SU-DHL-6 (cell line): Measurements from ENCODE around the gene NME7.

Experiments used
- H2AFZ ChIP-seq: fragments of 200-600 bp; sonication (generic); 2 replicates; pipeline ENCODE4 v1.6.1; 2014; ENCODE audit warnings: low read depth, mild to moderate bottlenecking, moderate library complexity, mixed read lengths, antibody characterized with exemption, low read length; ENCODE audit not compliant: severe bottlenecking
- H3F3A ChIP-seq: fragments of 200-600 bp; shearing (Covaris generic); 2 replicates; pipeline ENCODE4 v1.6.0; 2016; ENCODE audit warnings: antibody characterized with exemption, mild to moderate bottlenecking; ENCODE audit not compliant: insufficient read depth
- H3K27ac ChIP-seq: fragments of 200-600 bp; sonication (generic); 2 replicates; pipeline ENCODE4 v1.5.1; 2016; ENCODE audit warnings: low read depth, mild to moderate bottlenecking, low read length, moderate library complexity, mixed read lengths
- H3K27me3 ChIP-seq: fragments of 200-600 bp; sonication (generic), shearing (Covaris generic); 2 replicates; pipeline ENCODE4 v1.6.0; 2014; ENCODE audit warnings: mild to moderate bottlenecking, low read length
- H3K36me3 ChIP-seq: fragments of 200-600 bp; sonication (generic); 2 replicates; pipeline ENCODE4 v1.6.1; 2014; ENCODE audit warnings: mild to moderate bottlenecking, low read length, mixed read lengths
- H3K4me2 ChIP-seq: fragments of 300-600, 200-600 bp; shearing (Covaris generic), sonication (generic); 2 replicates; pipeline ENCODE4 v1.6.0; 2014; ENCODE audit warnings: low read length, low read depth, mild to moderate bottlenecking; ENCODE audit not compliant: poor library complexity, severe bottlenecking
- H3K4me3 ChIP-seq: fragments of 200-600 bp; sonication (generic); 2 replicates; pipeline ENCODE4 v1.5.1; 2014; ENCODE audit warnings: antibody characterized with exemption, low read length, mild to moderate bottlenecking, mixed read lengths; ENCODE audit not compliant: insufficient read depth, poor library complexity, severe bottlenecking
- H3K79me2 ChIP-seq: fragments of 200-600 bp; sonication (generic); 2 replicates; pipeline ENCODE4 v1.6.1; 2014; ENCODE audit warnings: mild to moderate bottlenecking, low read length, moderate library complexity; ENCODE audit not compliant: insufficient read depth
- H3K9ac ChIP-seq: fragments of 200-600 bp; sonication (generic); 2 replicates; pipeline ENCODE4 v1.7.0; 2014; ENCODE audit warnings: mild to moderate bottlenecking, low read length
- H3K9me2 ChIP-seq: fragments of 200-600 bp; sonication (generic); replicated peaks from 2 replicates; pipeline ENCODE4 v1.6.1; 2014; ENCODE audit warnings: low read length; ENCODE audit not compliant: insufficient read depth
- H3K9me3 ChIP-seq: fragments of 200-600 bp; sonication (generic); 2 replicates; pipeline ENCODE4 v1.6.1; 2014; ENCODE audit warnings: low read length, mixed read lengths; ENCODE audit not compliant: insufficient read depth
- H4K20me1 ChIP-seq: fragments of 200-600 bp; sonication (generic); 2 replicates; pipeline ENCODE4 v1.6.1; 2014; ENCODE audit warnings: low read depth, mild to moderate bottlenecking, antibody characterized with exemption, low read length, moderate library complexity, mixed read lengths
- EZH2phosphoT487 ChIP-seq: fragments of 200-600 bp; sonication (generic), shearing (Covaris generic); conservative IDR thresholded peaks from 2 replicates; pipeline ENCODE4 v1.6.1; 2018; ENCODE audit warnings: mild to moderate bottlenecking, antibody characterized with exemption, low read length, moderate library complexity, mixed read lengths
- TF ChIP-seq, protein P1 (sequence below): fragments of 200-600 bp; sonication (generic); IDR thresholded peaks from one replicate; pipeline ENCODE4 v1.5.1; 2017; ENCODE audit warnings: antibody characterized with exemption, mild to moderate bottlenecking, low read length, moderate library complexity; ENCODE audit not compliant: insufficient read depth, poor library complexity, severe bottlenecking

The NME7 gene

DNA sequence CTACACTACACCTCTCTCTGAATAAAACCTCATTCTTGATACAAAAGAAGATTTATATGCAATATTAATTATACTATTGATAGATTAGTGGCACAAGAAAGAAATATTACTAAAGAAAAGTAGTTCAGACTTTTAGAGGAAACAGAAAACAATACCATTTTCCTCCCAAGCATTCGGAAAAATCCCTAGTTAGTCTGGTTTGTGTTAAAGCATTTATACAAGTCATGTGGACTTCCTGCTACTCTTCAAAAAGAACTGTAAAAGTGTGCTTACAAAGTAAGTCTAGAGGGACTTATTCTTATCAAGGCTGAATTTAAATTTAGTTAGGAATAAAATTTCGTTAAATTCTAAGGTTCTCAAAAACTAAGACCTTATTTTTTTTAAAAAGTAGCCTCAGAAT lies 132.0 kb downstream of the NME7 start:
- Histone ChIP-seq H3F3A (no peaks in the 10 kb centered on the region), H3K9ac (no peak overlapping the region), H3K79me2 (no peaks in the 10 kb centered on the region), H3K36me3 (no peaks in the 10 kb centered on the region), H3K4me2 (no peak overlapping the region), H3K27me3 (no peaks in the 10 kb centered on the region), H3K4me3 (no peak overlapping the region), H2AFZ (no peak overlapping the region), H3K27ac (no peak overlapping the region), H3K9me3 (no peaks in the 10 kb centered on the region), H3K9me2 (no peaks in the 10 kb centered on the region), H4K20me1 (no peaks in the 10 kb centered on the region)
- TF ChIP-seq, protein P1, sequence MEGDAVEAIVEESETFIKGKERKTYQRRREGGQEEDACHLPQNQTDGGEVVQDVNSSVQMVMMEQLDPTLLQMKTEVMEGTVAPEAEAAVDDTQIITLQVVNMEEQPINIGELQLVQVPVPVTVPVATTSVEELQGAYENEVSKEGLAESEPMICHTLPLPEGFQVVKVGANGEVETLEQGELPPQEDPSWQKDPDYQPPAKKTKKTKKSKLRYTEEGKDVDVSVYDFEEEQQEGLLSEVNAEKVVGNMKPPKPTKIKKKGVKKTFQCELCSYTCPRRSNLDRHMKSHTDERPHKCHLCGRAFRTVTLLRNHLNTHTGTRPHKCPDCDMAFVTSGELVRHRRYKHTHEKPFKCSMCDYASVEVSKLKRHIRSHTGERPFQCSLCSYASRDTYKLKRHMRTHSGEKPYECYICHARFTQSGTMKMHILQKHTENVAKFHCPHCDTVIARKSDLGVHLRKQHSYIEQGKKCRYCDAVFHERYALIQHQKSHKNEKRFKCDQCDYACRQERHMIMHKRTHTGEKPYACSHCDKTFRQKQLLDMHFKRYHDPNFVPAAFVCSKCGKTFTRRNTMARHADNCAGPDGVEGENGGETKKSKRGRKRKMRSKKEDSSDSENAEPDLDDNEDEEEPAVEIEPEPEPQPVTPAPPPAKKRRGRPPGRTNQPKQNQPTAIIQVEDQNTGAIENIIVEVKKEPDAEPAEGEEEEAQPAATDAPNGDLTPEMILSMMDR = no peak
- no peak for TF ChIP-seq EZH2phosphoT487

DNA sequence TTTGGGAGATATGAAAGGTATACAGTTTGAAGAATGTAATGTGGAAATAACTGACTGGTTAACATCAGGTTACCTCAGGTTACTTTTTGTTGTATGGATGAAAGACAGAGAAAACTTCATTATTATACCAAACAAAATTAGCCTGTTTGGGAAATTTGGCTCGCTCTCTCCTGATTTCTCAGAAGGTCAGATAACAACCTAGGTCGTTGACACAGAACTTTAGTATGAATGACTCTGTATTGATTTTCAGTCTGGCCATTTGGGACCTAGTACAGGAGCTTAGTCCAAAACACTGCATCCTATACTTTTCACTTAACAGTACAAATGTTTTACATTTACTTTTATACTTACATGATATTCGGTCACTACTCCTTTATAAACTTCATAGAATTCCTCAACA lies 132.8 kb downstream of the NME7 start:
- Histone ChIP-seq H2AFZ (no peak overlapping the region), H3K4me3 (no peak overlapping the region), H3K4me2 (no peak overlapping the region), H3K9ac (no peak overlapping the region), H3K79me2 (no peaks in the 10 kb centered on the region), H3F3A (no peaks in the 10 kb centered on the region), H4K20me1 (no peaks in the 10 kb centered on the region), H3K36me3 (no peaks in the 10 kb centered on the region), H3K27ac (no peak overlapping the region), H3K9me2 (no peaks in the 10 kb centered on the region), H3K27me3 (no peaks in the 10 kb centered on the region), H3K9me3 (no peaks in the 10 kb centered on the region)
- no peak for TF ChIP-seq EZH2phosphoT487
- TF ChIP-seq, protein P1 = no peak

DNA sequence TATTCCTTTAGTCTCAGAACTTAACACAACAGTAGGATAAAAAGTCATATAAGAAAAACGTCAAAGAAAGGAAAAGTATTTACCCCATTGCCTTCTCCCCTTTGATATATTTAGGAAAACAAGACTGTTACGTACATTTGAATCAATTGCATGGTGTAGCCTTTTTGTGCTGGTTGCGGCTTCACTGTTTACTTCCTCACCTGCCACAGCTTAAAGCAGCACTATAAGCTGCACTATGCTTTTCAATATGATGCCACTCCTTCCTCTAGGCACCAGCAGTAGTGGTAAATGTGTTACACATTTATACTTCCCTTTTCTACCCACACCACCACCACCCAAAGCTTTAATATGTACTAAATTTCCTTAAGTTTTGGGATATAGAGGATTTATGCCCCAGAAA lies 150.0 kb downstream of the NME7 start:
- H3K79me2 ChIP-seq = no peaks in the 10 kb centered on the region
- H3K9me2 ChIP-seq = no peaks in the 10 kb centered on the region
- no peaks in the 10 kb centered on the region for H3K27me3 ChIP-seq
- TF ChIP-seq, protein P1 = no peak
- no peak for TF ChIP-seq EZH2phosphoT487
- H3K9me3 ChIP-seq = no peaks in the 10 kb centered on the region
- no peak overlapping the region for H3K27ac ChIP-seq
- no peaks in the 10 kb centered on the region for H3F3A ChIP-seq
- H2AFZ ChIP-seq = no peak overlapping the region
- H3K9ac ChIP-seq = no peak overlapping the region
- no peaks in the 10 kb centered on the region for H4K20me1 ChIP-seq
- no peak overlapping the region for H3K4me2 ChIP-seq
- no peaks in the 10 kb centered on the region for H3K36me3 ChIP-seq
- H3K4me3 ChIP-seq = no peak overlapping the region
